Osteocyte (in vitro differentiated cells): ENCODE measurements around the gene MIS12. TPM values are rescaled to one million over a fixed set of nuclear protein-coding genes. Genes with fewer than 3 reads are reported as not detected.

ENCODE experiments used
- DNase-seq: peaks from one replicate; pipeline ENCODE4 v3.0.0; 2021; ENCODE audit warnings: mixed read lengths; ENCODE audit not compliant: unreplicated experiment; ENCODE audit errors: extremely low spot score
- H3K27ac Mint-ChIP-seq: one replicate; pipeline ENCODE4 v1.8.0; 2021; ENCODE audit warnings: mild to moderate bottlenecking, mixed read lengths; ENCODE audit not compliant: unreplicated experiment
- H3K27me3 Mint-ChIP-seq: one replicate; pipeline ENCODE4 v1.8.0; 2021; ENCODE audit warnings: mixed read lengths; ENCODE audit not compliant: unreplicated experiment
- H3K36me3 Mint-ChIP-seq: one replicate; pipeline ENCODE4 v1.8.0; 2021; ENCODE audit warnings: mixed read lengths; ENCODE audit not compliant: unreplicated experiment
- H3K4me1 Mint-ChIP-seq: one replicate; pipeline ENCODE4 v1.8.0; 2021; ENCODE audit warnings: mixed read lengths; ENCODE audit not compliant: unreplicated experiment
- H3K4me3 Mint-ChIP-seq: one replicate; pipeline ENCODE4 v1.8.0; 2021; ENCODE audit warnings: mild to moderate bottlenecking, moderate library complexity, mixed read lengths; ENCODE audit not compliant: unreplicated experiment
- H3K9me3 Mint-ChIP-seq: one replicate; pipeline ENCODE4 v1.8.0; 2021; ENCODE audit warnings: mixed read lengths; ENCODE audit not compliant: unreplicated experiment
- CTCF ChIP-seq: fragments of 200-600 bp; sonication (generic); IDR thresholded peaks from 2 replicates; pipeline ENCODE4 v1.5.0; 2021; ENCODE audit warnings: antibody characterized with exemption, mild to moderate bottlenecking, moderate library complexity
- total RNA-seq: library from RNA; stranded (reverse); gene quantifications from 2 replicates; pipeline ENCODE4 v1.2.1, GENCODE V29; 2021

MIS12 gene
- total RNA-seq, 1 donor from 2014 or later, result 21.3 TPM

GRCh38 chr17:5467416-5467815, 18.9 kb upstream of the MIS12 start:
- no peaks in the 10 kb centered on the region for H3K9me3 Mint-ChIP-seq
- no peak for DNase-seq
- H3K36me3 Mint-ChIP-seq, result peaks cover under 1% of the 10 kb centered on the region
- peaks cover 20% of the 10 kb centered on the region for H3K4me1 Mint-ChIP-seq
- no peaks in the 10 kb centered on the region for H3K27me3 Mint-ChIP-seq
- H3K27ac Mint-ChIP-seq, result peak overlapping the region; percentile 72
- peak overlapping the region; percentile 84 for H3K4me3 Mint-ChIP-seq
- TF ChIP-seq CTCF, result no peak

GRCh38 chr17:5468075-5468473, 18.3 kb upstream of the MIS12 start:
- Mint-ChIP-seq H3K27ac (peak overlapping the region; percentile 72), H3K9me3 (no peaks in the 10 kb centered on the region), H3K4me1 (peaks cover 20% of the 10 kb centered on the region), H3K36me3 (peaks cover 1% of the 10 kb centered on the region), H3K4me3 (peak overlapping the region; percentile 84), H3K27me3 (no peaks in the 10 kb centered on the region)
- TF ChIP-seq CTCF, result no peak
- DNase-seq, result no peak

- no peak for DNase-seq
- no peak overlapping the region for H3K27ac Mint-ChIP-seq
- peaks cover 7% of the 10 kb centered on the region for H3K4me1 Mint-ChIP-seq
Observed at GRCh38 chr17:5472511-5472910, 13.9 kb upstream of the MIS12 start.

GRCh38 chr17:5473906-5474305, 12.5 kb upstream of the MIS12 start:
- Mint-ChIP-seq H3K4me1 (no peaks in the 10 kb centered on the region), H3K9me3 (no peaks in the 10 kb centered on the region), H3K27ac (no peak overlapping the region), H3K27me3 (no peaks in the 10 kb centered on the region), H3K36me3 (peaks cover 35% of the 10 kb centered on the region), H3K4me3 (no peak overlapping the region)
- no peak for DNase-seq
- TF ChIP-seq CTCF, result no peak

More at GRCh38 chr17:5472511-5472910, 13.9 kb upstream of the MIS12 start:
- no peak overlapping the region for H3K4me3 Mint-ChIP-seq
- no peaks in the 10 kb centered on the region for H3K27me3 Mint-ChIP-seq
- no peak for TF ChIP-seq CTCF
- peaks cover 23% of the 10 kb centered on the region for H3K36me3 Mint-ChIP-seq
- no peaks in the 10 kb centered on the region for H3K9me3 Mint-ChIP-seq

GRCh38 chr17:5478992-5479391, 7.4 kb upstream of the MIS12 start:
- Mint-ChIP-seq H3K4me3 (no peak overlapping the region), H3K27ac (no peak overlapping the region), H3K4me1 (peaks cover 5% of the 10 kb centered on the region), H3K9me3 (no peaks in the 10 kb centered on the region), H3K27me3 (no peaks in the 10 kb centered on the region), H3K36me3 (peaks cover 68% of the 10 kb centered on the region)
- TF ChIP-seq CTCF, result no peak
- DNase-seq, result no peak
